BJ (cell line): Measurements from ENCODE around the gene GRM8. TPM values are rescaled to one million over a fixed set of nuclear protein-coding genes. Genes with fewer than 3 reads are reported as not detected.

Experiments used
- CTCF ChIA-PET: fragments of 350-600 bp; formaldehyde crosslinking; extraction: SDS; loops from one replicate; lab custom pipeline; 2021; ENCODE audit warnings: antibody characterized with exemption, inconsistent platforms; lab: Yijun Ruan, JAX
- POLR2A ChIA-PET: fragments of 300-600 bp; sonication (Branson Sonifier 250); formaldehyde crosslinking; extraction: SDS; loops from one replicate; lab custom pipeline; 2021; ENCODE audit warnings: antibody characterized with exemption; lab: Charles Lee
- DNase-seq: peaks from one replicate; pipeline ENCODE4 v3.0.0-alpha.2; 2011; ENCODE audit warnings: low read depth
- H3K27me3 ChIP-seq: 2 replicates; pipeline ENCODE4 v1.6.0; 2011; ENCODE audit warnings: low read length; ENCODE audit not compliant: control insufficient read depth, insufficient read depth
- H3K36me3 ChIP-seq: 2 replicates; pipeline ENCODE4 v1.5.1; 2011; ENCODE audit warnings: low read length; ENCODE audit not compliant: control insufficient read depth, insufficient read depth
- H3K4me3 ChIP-seq: 2 replicates; pipeline ENCODE4 v1.5.1; 2011; ENCODE audit warnings: low read depth, mild to moderate bottlenecking, control low read depth, low read length
- polyA plus RNA-seq: library from polyadenylated mRNA; depleted of rRNA; stranded (reverse); fragments of >200 nt; gene quantifications from 2 replicates; pipeline ENCODE4 v1.2.3, GENCODE V29; 2011
- TF ChIP-seq, protein P1 (sequence below): IDR thresholded peaks from 2 replicates; pipeline ENCODE4 v1.5.1; 2011; ENCODE audit warnings: low read depth, mild to moderate bottlenecking, control low read depth, inconsistent platforms, low read length, moderate library complexity; ENCODE audit not compliant: insufficient read depth

GRM8 gene
- polyA plus RNA-seq, 1 experiment: not detected

GRCh38 chr7:126699707-126700106, 553.0 kb downstream of the GRM8 start:
- ChIA-PET CTCF (no interaction called here), POLR2A (no interaction called here)
- no peaks in the 10 kb centered on the region for H3K36me3 ChIP-seq
- no peak overlapping the region for H3K4me3 ChIP-seq
- H3K27me3 ChIP-seq: no peaks in the 10 kb centered on the region
- no peak for DNase-seq
- TF ChIP-seq, protein P1, sequence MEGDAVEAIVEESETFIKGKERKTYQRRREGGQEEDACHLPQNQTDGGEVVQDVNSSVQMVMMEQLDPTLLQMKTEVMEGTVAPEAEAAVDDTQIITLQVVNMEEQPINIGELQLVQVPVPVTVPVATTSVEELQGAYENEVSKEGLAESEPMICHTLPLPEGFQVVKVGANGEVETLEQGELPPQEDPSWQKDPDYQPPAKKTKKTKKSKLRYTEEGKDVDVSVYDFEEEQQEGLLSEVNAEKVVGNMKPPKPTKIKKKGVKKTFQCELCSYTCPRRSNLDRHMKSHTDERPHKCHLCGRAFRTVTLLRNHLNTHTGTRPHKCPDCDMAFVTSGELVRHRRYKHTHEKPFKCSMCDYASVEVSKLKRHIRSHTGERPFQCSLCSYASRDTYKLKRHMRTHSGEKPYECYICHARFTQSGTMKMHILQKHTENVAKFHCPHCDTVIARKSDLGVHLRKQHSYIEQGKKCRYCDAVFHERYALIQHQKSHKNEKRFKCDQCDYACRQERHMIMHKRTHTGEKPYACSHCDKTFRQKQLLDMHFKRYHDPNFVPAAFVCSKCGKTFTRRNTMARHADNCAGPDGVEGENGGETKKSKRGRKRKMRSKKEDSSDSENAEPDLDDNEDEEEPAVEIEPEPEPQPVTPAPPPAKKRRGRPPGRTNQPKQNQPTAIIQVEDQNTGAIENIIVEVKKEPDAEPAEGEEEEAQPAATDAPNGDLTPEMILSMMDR: no peak

DNA sequence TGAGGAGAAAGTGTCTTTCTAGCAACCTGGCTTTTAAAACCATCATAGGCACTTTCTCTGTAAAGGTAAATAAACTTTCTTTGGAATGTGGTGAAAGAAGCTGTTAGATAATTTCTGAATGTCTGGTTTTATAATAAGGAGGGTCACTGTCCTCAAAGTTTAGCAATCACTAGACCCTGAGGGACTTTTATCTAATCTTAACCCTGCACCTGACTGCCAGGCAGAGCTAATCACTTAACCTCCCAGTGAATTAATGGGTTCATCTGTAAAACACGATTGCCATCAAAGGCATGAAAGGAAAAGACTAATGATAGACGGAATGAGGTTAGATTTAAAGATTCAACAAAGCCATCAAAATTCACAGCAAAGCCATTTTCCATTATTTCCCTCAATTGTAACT, 553.8 kb downstream of the GRM8 start:
- Histone ChIP-seq H3K4me3 (no peak overlapping the region), H3K27me3 (no peaks in the 10 kb centered on the region), H3K36me3 (no peaks in the 10 kb centered on the region)
- TF ChIP-seq, protein P1: no peak
- ChIA-PET POLR2A (no interaction called here), CTCF (no interaction called here)
- DNase-seq: no peak

DNA sequence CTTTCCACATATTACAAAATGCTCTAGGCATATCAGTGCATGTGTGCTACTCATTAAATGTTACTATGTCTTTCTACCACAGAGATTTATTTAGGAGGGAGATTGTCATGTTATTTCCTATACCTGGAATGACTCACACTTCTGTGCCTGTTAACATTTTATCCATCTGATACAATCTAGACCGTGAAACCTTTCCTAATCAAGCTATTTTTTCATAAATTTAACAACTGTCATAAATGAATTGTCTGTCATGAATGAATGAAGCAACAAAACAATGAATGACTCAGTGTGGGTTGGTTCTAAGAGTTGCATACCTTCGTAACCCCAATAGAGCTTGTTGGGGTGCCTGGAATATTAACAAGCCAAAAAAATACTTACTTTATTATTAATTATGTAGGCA, 554.3 kb downstream of the GRM8 start:
- Histone ChIP-seq H3K4me3 (no peak overlapping the region), H3K27me3 (no peaks in the 10 kb centered on the region), H3K36me3 (no peaks in the 10 kb centered on the region)
- DNase-seq: no peak
- TF ChIP-seq, protein P1: no peak
- CTCF ChIA-PET: no interaction called here
- POLR2A ChIA-PET: no interaction called here

DNA sequence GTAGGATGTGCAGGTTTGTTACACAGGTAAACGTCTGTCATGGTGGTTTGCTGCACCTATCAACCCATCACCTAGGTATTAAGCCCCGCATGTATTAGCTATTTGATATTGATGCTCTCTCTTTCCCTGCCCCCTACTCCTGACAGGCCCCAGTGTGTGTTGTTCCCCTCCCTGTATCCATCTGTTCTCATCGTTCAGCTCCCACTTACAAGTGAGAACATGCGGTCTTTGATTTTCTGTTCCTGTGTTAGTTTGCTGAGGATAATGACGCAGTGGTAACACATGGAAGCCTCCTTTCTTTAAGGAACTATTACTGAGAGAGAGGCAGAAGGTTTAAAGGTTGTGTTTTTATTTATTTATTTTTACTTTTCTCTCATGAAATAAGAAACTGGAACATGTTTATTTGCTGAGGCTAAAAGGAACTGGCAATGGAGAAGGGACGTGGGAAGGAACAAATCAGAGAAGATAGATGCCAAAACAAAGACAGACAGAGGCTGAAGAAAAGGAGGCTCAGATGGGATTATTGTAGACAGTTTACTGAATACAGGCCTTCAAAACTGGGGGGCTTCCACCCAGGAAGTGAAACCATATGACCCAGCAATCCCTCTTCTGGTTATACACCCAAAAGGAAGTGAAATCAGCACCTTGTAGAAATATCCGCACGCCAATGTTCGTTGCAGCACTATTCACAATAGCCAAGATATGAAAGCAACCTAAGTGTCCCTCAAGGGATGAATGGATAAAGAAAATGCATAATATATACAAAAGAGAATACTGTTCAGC, 556.3 kb downstream of the GRM8 start:
- TF ChIP-seq, protein P1: no peak
- H3K27me3 ChIP-seq: no peaks in the 10 kb centered on the region
- POLR2A ChIA-PET: no interaction called here
- DNase-seq: no peak
- H3K36me3 ChIP-seq: no peaks in the 10 kb centered on the region
- CTCF ChIA-PET: interaction anchor here (0.7 kb wide), 1 partner anchor 55 kb away, joined by 3 read pairs; no protein-coding TSS in a partner anchor
- no peak overlapping the region for H3K4me3 ChIP-seq

GRCh38 chr7:126690848-126691751, 561.6 kb downstream of the GRM8 start:
- Histone ChIP-seq H3K27me3 (no peaks in the 10 kb centered on the region), H3K4me3 (no peak overlapping the region), H3K36me3 (no peaks in the 10 kb centered on the region)
- DNase-seq: no peak
- TF ChIP-seq, protein P1: no peak
- CTCF ChIA-PET: no interaction called here
- POLR2A ChIA-PET: no interaction called here
